ENCODE results near the gene ESM1. TPM values are rescaled to one million over a fixed set of nuclear protein-coding genes. Genes with fewer than 3 reads are reported as not detected.
"Not testable (repeated sequence)": the region's sequence is repeated elsewhere in the genome, so short reads cannot be mapped to it uniquely, and the experiment has no call there.

The ESM1 gene
- total RNA-seq: not detected

GRCh38 chr5:54985301-54986268, at the start of gene ESM1:
ESM1 (minus strand) TSS chr5:54985593; CDS start chr5:54985517, 76 bp downstream.
- CTCF ChIA-PET: interaction anchor here (0.6 to 1.2 kb wide), 3 partner anchors 41 to 111 kb away, joined by 3 to 4 read pairs (median 4); no protein-coding TSS in a partner anchor
- peaks cover 38% of the 10 kb centered on the region for H3K4me1 Mint-ChIP-seq (ENCODE audit: low read depth)

GRCh38 chr5:55033568-55033967, 48.2 kb upstream of the ESM1 start:
- no peak for DNase-seq

More at GRCh38 chr5:54985301-54986268, at the start of gene ESM1:
- intact Hi-C loops (cut with micrococcal nuclease): loop anchor here (1.0 kb wide), 1 partner anchor 17 kb away; no protein-coding TSS in a partner anchor
- no peak within 1 kb of the TSS for H3K4me3 Mint-ChIP-seq
- DNase-seq: no peak
- H3K27ac Mint-ChIP-seq: no peak within 1 kb of the TSS
- H3K9me3 Mint-ChIP-seq: no peaks in the 10 kb centered on the region
- no peaks in the 10 kb centered on the region for H3K36me3 Mint-ChIP-seq (ENCODE audit: low read depth)
- peaks cover 5% of the 10 kb centered on the region for H3K27me3 Mint-ChIP-seq (ENCODE audit: low read depth)

GRCh38 chr5:55031492-55031891, 46.1 kb upstream of the ESM1 start:
- no peak overlapping the region for H3K27ac Mint-ChIP-seq
- no peaks in the 10 kb centered on the region for H3K36me3 Mint-ChIP-seq (ENCODE audit: low read depth)
- intact Hi-C loops (cut with micrococcal nuclease): no loop called here
- H3K4me3 Mint-ChIP-seq: no peak overlapping the region
- no peak for DNase-seq
- H3K4me1 Mint-ChIP-seq (ENCODE audit: low read depth): peaks cover 33% of the 10 kb centered on the region
- CTCF ChIA-PET: interaction anchor here (1.0 kb wide), 1 partner anchor 99 kb away, joined by 3 read pairs; no protein-coding TSS in a partner anchor
- no peaks in the 10 kb centered on the region for H3K9me3 Mint-ChIP-seq
- peaks cover 3% of the 10 kb centered on the region for H3K27me3 Mint-ChIP-seq (ENCODE audit: low read depth)

More at GRCh38 chr5:55033568-55033967, 48.2 kb upstream of the ESM1 start:
- Mint-ChIP-seq H3K4me1 (ENCODE audit: low read depth) (peaks cover 32% of the 10 kb centered on the region), H3K27me3 (ENCODE audit: low read depth) (peaks cover 3% of the 10 kb centered on the region), H3K36me3 (ENCODE audit: low read depth) (no peaks in the 10 kb centered on the region), H3K27ac (no peak overlapping the region), H3K4me3 (no peak overlapping the region), H3K9me3 (no peaks in the 10 kb centered on the region)
- intact Hi-C loops (cut with micrococcal nuclease): no loop called here
- CTCF ChIA-PET: no interaction called here

- intact Hi-C loops (cut with micrococcal nuclease): no loop called here
- Mint-ChIP-seq H3K36me3 (ENCODE audit: low read depth) (no peaks in the 10 kb centered on the region), H3K27ac (no peak overlapping the region), H3K4me3 (no peak overlapping the region), H3K4me1 (ENCODE audit: low read depth) (peaks cover 36% of the 10 kb centered on the region), H3K27me3 (ENCODE audit: low read depth) (peaks cover 3% of the 10 kb centered on the region), H3K9me3 (no peaks in the 10 kb centered on the region)
- no peak for DNase-seq
- CTCF ChIA-PET: interaction anchor here (1.0 kb wide), 1 partner anchor 100 kb away, joined by 3 read pairs; no protein-coding TSS in a partner anchor
Measured at GRCh38 chr5:55030676-55031369, 45.4 kb upstream of the ESM1 start.

GRCh38 chr5:55030220-55030619, 44.8 kb upstream of the ESM1 start:
- H3K4me1 Mint-ChIP-seq (ENCODE audit: low read depth): peaks cover 39% of the 10 kb centered on the region
- DNase-seq: no peak
- CTCF ChIA-PET: no interaction called here
- intact Hi-C loops (cut with micrococcal nuclease): no loop called here
- peaks cover 3% of the 10 kb centered on the region for H3K27me3 Mint-ChIP-seq (ENCODE audit: low read depth)
- no peak overlapping the region for H3K4me3 Mint-ChIP-seq
- H3K9me3 Mint-ChIP-seq: no peaks in the 10 kb centered on the region
- H3K36me3 Mint-ChIP-seq (ENCODE audit: low read depth): no peaks in the 10 kb centered on the region
- no peak overlapping the region for H3K27ac Mint-ChIP-seq

- Mint-ChIP-seq H3K27ac (no peak overlapping the region), H3K4me3 (no peak overlapping the region), H3K36me3 (ENCODE audit: low read depth) (no peaks in the 10 kb centered on the region), H3K9me3 (no peaks in the 10 kb centered on the region), H3K27me3 (ENCODE audit: low read depth) (peaks cover 3% of the 10 kb centered on the region), H3K4me1 (ENCODE audit: low read depth) (peaks cover 62% of the 10 kb centered on the region)
- intact Hi-C loops (cut with micrococcal nuclease): loop anchor here (1.0 to 10.0 kb wide), 2 partner anchors 45 to 827 kb away; partner anchors contain the start of gene IL31RA
- peak; percentile 68 for DNase-seq
- CTCF ChIA-PET: interaction anchor here (1.7 to 5.5 kb wide), 2 partner anchors 10 to 85 kb away, joined by 5 to 25 read pairs; no protein-coding TSS in a partner anchor
Measured at GRCh38 chr5:55027595-55027994, 42.2 kb upstream of the ESM1 start.

- no peaks in the 10 kb centered on the region for H3K36me3 Mint-ChIP-seq (ENCODE audit: low read depth)
- DNase-seq: no peak
- H3K4me3 Mint-ChIP-seq: no peak overlapping the region
- H3K9me3 Mint-ChIP-seq: no peaks in the 10 kb centered on the region
- H3K27me3 Mint-ChIP-seq (ENCODE audit: low read depth): no peaks in the 10 kb centered on the region
- intact Hi-C loops (cut with micrococcal nuclease): loop anchor here (5.0 to 10.0 kb wide), 2 partner anchors 120 to 832 kb away; partner anchors contain the start of gene IL31RA
- peaks cover 51% of the 10 kb centered on the region for H3K4me1 Mint-ChIP-seq (ENCODE audit: low read depth)
- CTCF ChIA-PET: interaction anchor here (0.6 to 3.0 kb wide), 3 partner anchors 14 to 118 kb away, joined by 4 to 11 read pairs (median 4); no protein-coding TSS in a partner anchor
- H3K27ac Mint-ChIP-seq: no peak overlapping the region
Measured at GRCh38 chr5:55022450-55022849, 37.1 kb upstream of the ESM1 start.

GRCh38 chr5:55021821-55022220, 36.4 kb upstream of the ESM1 start:
- H3K27ac Mint-ChIP-seq: no peak overlapping the region
- intact Hi-C loops (cut with micrococcal nuclease): loop anchor here (5.0 to 10.0 kb wide), 2 partner anchors 120 to 833 kb away; partner anchors contain the start of gene IL31RA
- H3K27me3 Mint-ChIP-seq (ENCODE audit: low read depth): no peaks in the 10 kb centered on the region
- H3K4me1 Mint-ChIP-seq (ENCODE audit: low read depth): peaks cover 45% of the 10 kb centered on the region
- no peak overlapping the region for H3K4me3 Mint-ChIP-seq
- H3K36me3 Mint-ChIP-seq (ENCODE audit: low read depth): no peaks in the 10 kb centered on the region
- H3K9me3 Mint-ChIP-seq: peaks cover under 1% of the 10 kb centered on the region
- CTCF ChIA-PET: interaction anchor here (0.6 to 3.0 kb wide), 2 partner anchors 77 to 117 kb away, joined by 4 to 11 read pairs; no protein-coding TSS in a partner anchor
- no peak for DNase-seq

- intact Hi-C loops (cut with micrococcal nuclease): loop anchor here (5.0 to 10.0 kb wide), 2 partner anchors 119 to 833 kb away; partner anchors contain the start of gene IL31RA
- Mint-ChIP-seq H3K27ac (no peak overlapping the region), H3K4me3 (no peak overlapping the region), H3K36me3 (ENCODE audit: low read depth) (no peaks in the 10 kb centered on the region), H3K27me3 (ENCODE audit: low read depth) (no peaks in the 10 kb centered on the region), H3K4me1 (ENCODE audit: low read depth) (peaks cover 41% of the 10 kb centered on the region), H3K9me3 (peaks cover 3% of the 10 kb centered on the region)
- DNase-seq: no peak
- CTCF ChIA-PET: interaction anchor here (3.0 kb wide), 1 partner anchor 77 kb away, joined by 11 read pairs; no protein-coding TSS in a partner anchor
Measured at GRCh38 chr5:55021410-55021809, 36.0 kb upstream of the ESM1 start.

GRCh38 chr5:55010149-55010548, 24.8 kb upstream of the ESM1 start:
- intact Hi-C loops (cut with micrococcal nuclease); H3K27ac Mint-ChIP-seq; DNase-seq; H3K4me1 Mint-ChIP-seq (ENCODE audit: low read depth); H3K36me3 Mint-ChIP-seq (ENCODE audit: low read depth); CTCF ChIA-PET; H3K4me3 Mint-ChIP-seq; H3K27me3 Mint-ChIP-seq (ENCODE audit: low read depth): not testable (repeated sequence)
- peaks cover 24% of the 10 kb centered on the region for H3K9me3 Mint-ChIP-seq

GRCh38 chr5:55004729-55005128, 19.3 kb upstream of the ESM1 start:
- Mint-ChIP-seq H3K27me3 (ENCODE audit: low read depth) (no peaks in the 10 kb centered on the region), H3K4me1 (ENCODE audit: low read depth) (peaks cover 19% of the 10 kb centered on the region), H3K4me3 (no peak overlapping the region), H3K27ac (no peak overlapping the region), H3K9me3 (peaks cover 3% of the 10 kb centered on the region), H3K36me3 (ENCODE audit: low read depth) (no peaks in the 10 kb centered on the region)
- DNase-seq: no peak
- CTCF ChIA-PET: no interaction called here
- intact Hi-C loops (cut with micrococcal nuclease): no loop called here

Measured in activated naive CD4-positive, alpha-beta T cell treated with anti-CD3 and anti-CD28 coated beads for 36 hours (primary cell).